IPS DF 6.9 (cell line): ENCODE data around the gene TTLL11.

Experiments
- DNase-seq: peaks from one replicate; pipeline ENCODE4 v3.0.0-alpha.2; 2013; ENCODE audit warnings: low read depth, low spot score
- H3K27ac ChIP-seq: one replicate; pipeline ENCODE4 v1.5.1; 2013; ENCODE audit warnings: low read length, control low read depth
- H3K27me3 ChIP-seq: 2 replicates; pipeline ENCODE4 v1.6.1; 2013; ENCODE audit warnings: mild to moderate bottlenecking, low read length; ENCODE audit not compliant: control insufficient read depth, insufficient read depth
- H3K36me3 ChIP-seq: 2 replicates; pipeline ENCODE4 v1.6.1; 2013; ENCODE audit warnings: low read length; ENCODE audit not compliant: control insufficient read depth, insufficient read depth
- H3K4me1 ChIP-seq: 2 replicates; pipeline ENCODE4 v1.6.1; 2013; ENCODE audit warnings: low read length; ENCODE audit not compliant: control insufficient read depth, insufficient read depth
- H3K4me3 ChIP-seq: 2 replicates; pipeline ENCODE4 v1.5.1; 2013; ENCODE audit warnings: mild to moderate bottlenecking, low read length
- H3K9me3 ChIP-seq: 2 replicates; pipeline ENCODE4 v1.6.1; 2013; ENCODE audit warnings: low read length, inconsistent platforms; ENCODE audit not compliant: control insufficient read depth, insufficient read depth
- WGBS: extraction: QIAGEN DNeasy Blood & Tissue Kit; methylation state at CpG from one replicate; pipeline ENCODE4 v1.1.7; 2013; ENCODE audit warnings: mixed read lengths, missing lambda C conversion rate; ENCODE audit not compliant: insufficient read length, insufficient coverage; 5-methylcytosine and 5-hydroxymethylcytosine counted together

TTLL11 gene

GRCh38 chr9:122095010-122095767, 2.1 kb upstream of the TTLL11 start:
- H3K27ac ChIP-seq = no peak overlapping the region
- 0 out of 2 replicates have a peak, but pooled peaks cover 1% of the 10 kb centered on the region for H3K4me1 ChIP-seq
- no peak overlapping the region for H3K4me3 ChIP-seq
- peaks cover 2% of the 10 kb centered on the region; the same call in 1 of the 2 replicates for H3K27me3 ChIP-seq
- no peaks in the 10 kb centered on the region for H3K36me3 ChIP-seq
- DNase-seq = no peak
- no CpG with 5 or more reads among the region's 14 CpGs for WGBS
- H3K9me3 ChIP-seq = no peaks in the 10 kb centered on the region

GRCh38 chr9:122091682-122092592, 1.2 kb downstream of the TTLL11 start:
- WGBS = no CpG with 5 or more reads among the region's 11 CpGs
- Histone ChIP-seq H3K27me3 (peaks cover 2% of the 10 kb centered on the region; the same call in 1 of the 2 replicates), H3K9me3 (no peaks in the 10 kb centered on the region), H3K27ac (no peak overlapping the region), H3K4me1 (0 out of 2 replicates have a peak, but pooled peaks cover 1% of the 10 kb centered on the region), H3K4me3 (peak overlapping the region; percentile 41; the same call in 1 of the 2 replicates), H3K36me3 (no peaks in the 10 kb centered on the region)
- no peak for DNase-seq

- H3K27me3 ChIP-seq = peaks cover 2% of the 10 kb centered on the region; the same call in 1 of the 2 replicates
- no peaks in the 10 kb centered on the region for H3K36me3 ChIP-seq
- H3K27ac ChIP-seq = no peak overlapping the region
- 0 out of 2 replicates have a peak, but pooled peaks cover 1% of the 10 kb centered on the region for H3K4me1 ChIP-seq
- no peak for DNase-seq
- no peaks in the 10 kb centered on the region for H3K9me3 ChIP-seq
- no CpG with 5 or more reads among the region's 5 CpGs for WGBS
- no peak overlapping the region for H3K4me3 ChIP-seq
These were observed 2.1 kb downstream of the TTLL11 start for GRCh38 chr9:122090981-122091380.

GRCh38 chr9:122090287-122090883, 2.7 kb downstream of the TTLL11 start:
- DNase-seq = no peak

GRCh38 chr9:122088880-122089706, 4.0 kb downstream of the TTLL11 start:
- Histone ChIP-seq H3K4me3 (no peak overlapping the region), H3K4me1 (0 out of 2 replicates have a peak, but pooled peaks cover 1% of the 10 kb centered on the region), H3K36me3 (no peaks in the 10 kb centered on the region), H3K27me3 (peaks cover 2% of the 10 kb centered on the region; the same call in 1 of the 2 replicates), H3K27ac (no peak overlapping the region), H3K9me3 (no peaks in the 10 kb centered on the region)
- no CpG with 5 or more reads among the region's 4 CpGs for WGBS
- DNase-seq = no peak

More at GRCh38 chr9:122090287-122090883, 2.7 kb downstream of the TTLL11 start:
- H3K27me3 ChIP-seq = peaks cover 2% of the 10 kb centered on the region; the same call in 1 of the 2 replicates
- H3K4me3 ChIP-seq = no peak overlapping the region
- no peaks in the 10 kb centered on the region for H3K36me3 ChIP-seq
- WGBS = no CpG with 5 or more reads among the region's 9 CpGs
- no peak overlapping the region for H3K27ac ChIP-seq
- H3K4me1 ChIP-seq = 0 out of 2 replicates have a peak, but pooled peaks cover 1% of the 10 kb centered on the region
- H3K9me3 ChIP-seq = no peaks in the 10 kb centered on the region

GRCh38 chr9:122087406-122088200, 5.5 kb downstream of the TTLL11 start:
- Histone ChIP-seq H3K4me1 (no peaks in the 10 kb centered on the region), H3K27me3 (no peaks in the 10 kb centered on the region; the same call in 1 of the 2 replicates), H3K4me3 (no peak overlapping the region), H3K27ac (no peak overlapping the region), H3K9me3 (no peaks in the 10 kb centered on the region), H3K36me3 (no peaks in the 10 kb centered on the region)
- WGBS = no CpG with 5 or more reads among the region's 8 CpGs
- DNase-seq = no peak

- H3K27ac ChIP-seq = no peak overlapping the region
- H3K9me3 ChIP-seq = no peaks in the 10 kb centered on the region
- WGBS = no CpG with 5 or more reads among the region's 1 CpG
- no peaks in the 10 kb centered on the region for H3K36me3 ChIP-seq
- no peak overlapping the region for H3K4me3 ChIP-seq
- DNase-seq = no peak
- no peaks in the 10 kb centered on the region for H3K4me1 ChIP-seq
- H3K27me3 ChIP-seq = no peaks in the 10 kb centered on the region; the same call in 1 of the 2 replicates
These were observed 6.2 kb downstream of the TTLL11 start for GRCh38 chr9:122086873-122087272.

GRCh38 chr9:122085260-122085659, 7.8 kb downstream of the TTLL11 start:
- DNase-seq = no peak
- Histone ChIP-seq H3K4me1 (no peaks in the 10 kb centered on the region), H3K9me3 (no peaks in the 10 kb centered on the region), H3K36me3 (no peaks in the 10 kb centered on the region), H3K27me3 (no peaks in the 10 kb centered on the region), H3K4me3 (no peak overlapping the region), H3K27ac (no peak overlapping the region)
- no CpG with 5 or more reads among the region's 1 CpG for WGBS

GRCh38 chr9:122084026-122084675, 9.0 kb downstream of the TTLL11 start:
- Histone ChIP-seq H3K27me3 (no peaks in the 10 kb centered on the region), H3K4me1 (no peaks in the 10 kb centered on the region), H3K36me3 (no peaks in the 10 kb centered on the region), H3K9me3 (no peaks in the 10 kb centered on the region), H3K4me3 (no peak overlapping the region), H3K27ac (no peak overlapping the region)
- DNase-seq = no peak
- no CpG with 5 or more reads among the region's 9 CpGs for WGBS
